Eye (tissue), 1 donor: Measurements from ENCODE around the gene MEGF6.

ENCODE experiments used
- DNase-seq: peaks from one replicate; pipeline ENCODE4 v3.0.0-alpha.2; 2015

The MEGF6 gene

GRCh38 chr1:3645666-3646355 is 34.5 kb upstream of the MEGF6 start:
- DNase-seq = no peak

- DNase-seq = no peak
These were observed 33.9 kb upstream of the MEGF6 start for GRCh38 chr1:3645247-3645646.

- no peak for DNase-seq
These were observed 33.0 kb upstream of the MEGF6 start for GRCh38 chr1:3644273-3644672.

- DNase-seq = no peak
These were observed 31.8 kb upstream of the MEGF6 start for GRCh38 chr1:3642919-3643675.

GRCh38 chr1:3641816-3642215 is 30.5 kb upstream of the MEGF6 start:
- DNase-seq = no peak

GRCh38 chr1:3641046-3641760 is 29.9 kb upstream of the MEGF6 start:
- DNase-seq = no peak

GRCh38 chr1:3640121-3640837 is 29.0 kb upstream of the MEGF6 start:
- DNase-seq = no peak

- DNase-seq = no peak
These were observed 28.1 kb upstream of the MEGF6 start for GRCh38 chr1:3639397-3639911.

GRCh38 chr1:3638676-3639075 is 27.4 kb upstream of the MEGF6 start:
- DNase-seq = no peak

GRCh38 chr1:3638027-3638426 is 26.7 kb upstream of the MEGF6 start:
- DNase-seq = no peak

GRCh38 chr1:3636531-3636930 is 25.2 kb upstream of the MEGF6 start:
- DNase-seq = no peak

GRCh38 chr1:3636080-3636479 is 24.8 kb upstream of the MEGF6 start:
- DNase-seq = no peak

- no peak for DNase-seq
These were observed 22.9 kb upstream of the MEGF6 start for GRCh38 chr1:3634059-3634800.

- no peak for DNase-seq
These were observed 22.2 kb upstream of the MEGF6 start for GRCh38 chr1:3633344-3634058.

GRCh38 chr1:3632716-3633343 is 21.5 kb upstream of the MEGF6 start:
- no peak for DNase-seq

- DNase-seq = no peak
These were observed 21.0 kb upstream of the MEGF6 start for GRCh38 chr1:3632298-3632697.

GRCh38 chr1:3631320-3632260 is 20.3 kb upstream of the MEGF6 start:
- DNase-seq = no peak

- DNase-seq = no peak
These were observed 19.6 kb upstream of the MEGF6 start for GRCh38 chr1:3630914-3631313.

- DNase-seq = no peak
These were observed 18.9 kb upstream of the MEGF6 start for GRCh38 chr1:3630161-3630611.
